Skin of body (tissue), 2 donors: ENCODE data around the gene SLC5A5. TPM values are rescaled to one million over a fixed set of nuclear protein-coding genes. Genes with fewer than 3 reads are reported as not detected.

ENCODE experiments used
- small RNA-seq: library from RNA; depleted of rRNA; stranded (forward); fragments of <200 nt; gene quantifications from one replicate; pipeline ENCODE3, GENCODE V24; 2014; ENCODE audit warnings: low replicate concordance
- total RNA-seq: library from RNA; depleted of rRNA; stranded (reverse); fragments of >200 nt; gene quantifications from one replicate; pipeline ENCODE4 v1.2.3, GENCODE V29; 2014

The SLC5A5 gene
- total RNA-seq, 1 donor from 2014 or later: not detected

Small RNA genes lying within 50 kb of the gene (small RNA-seq; reads per million reads assigned to genes)
- not detected for gene SNORA68

Other genes starting within 250 kb of the SLC5A5 start
- 0.10 TPM for gene UNC13A, start 183.6 kb upstream of the SLC5A5 start, total RNA-seq
- 17.6 TPM for gene MAP1S, start 152.5 kb upstream of the SLC5A5 start, total RNA-seq
- gene FCHO1, start 120.5 kb upstream of the SLC5A5 start, total RNA-seq: 2.4 TPM
- gene B3GNT3, start 76.8 kb upstream of the SLC5A5 start, total RNA-seq: 0.79 TPM
- gene INSL3, start 50.4 kb upstream of the SLC5A5 start, total RNA-seq: not detected
- gene JAK3, start 24.0 kb upstream of the SLC5A5 start, total RNA-seq: 3.4 TPM
- gene RPL18A, start 12.0 kb upstream of the SLC5A5 start, total RNA-seq: 1,075 TPM
- gene CCDC124, start 61.1 kb downstream of the SLC5A5 start, total RNA-seq: 22.3 TPM
- 2.2 TPM for gene KCNN1, start 95.2 kb downstream of the SLC5A5 start, total RNA-seq
- gene ARRDC2, start 136.2 kb downstream of the SLC5A5 start, total RNA-seq: 10.7 TPM
- gene IL12RB1, start 215.0 kb downstream of the SLC5A5 start, total RNA-seq: 0.10 TPM
- gene MAST3, start 225.8 kb downstream of the SLC5A5 start, total RNA-seq: 4.3 TPM